Measurements from ENCODE around the gene RAC3.

- TF ChIP-seq, protein P1, sequence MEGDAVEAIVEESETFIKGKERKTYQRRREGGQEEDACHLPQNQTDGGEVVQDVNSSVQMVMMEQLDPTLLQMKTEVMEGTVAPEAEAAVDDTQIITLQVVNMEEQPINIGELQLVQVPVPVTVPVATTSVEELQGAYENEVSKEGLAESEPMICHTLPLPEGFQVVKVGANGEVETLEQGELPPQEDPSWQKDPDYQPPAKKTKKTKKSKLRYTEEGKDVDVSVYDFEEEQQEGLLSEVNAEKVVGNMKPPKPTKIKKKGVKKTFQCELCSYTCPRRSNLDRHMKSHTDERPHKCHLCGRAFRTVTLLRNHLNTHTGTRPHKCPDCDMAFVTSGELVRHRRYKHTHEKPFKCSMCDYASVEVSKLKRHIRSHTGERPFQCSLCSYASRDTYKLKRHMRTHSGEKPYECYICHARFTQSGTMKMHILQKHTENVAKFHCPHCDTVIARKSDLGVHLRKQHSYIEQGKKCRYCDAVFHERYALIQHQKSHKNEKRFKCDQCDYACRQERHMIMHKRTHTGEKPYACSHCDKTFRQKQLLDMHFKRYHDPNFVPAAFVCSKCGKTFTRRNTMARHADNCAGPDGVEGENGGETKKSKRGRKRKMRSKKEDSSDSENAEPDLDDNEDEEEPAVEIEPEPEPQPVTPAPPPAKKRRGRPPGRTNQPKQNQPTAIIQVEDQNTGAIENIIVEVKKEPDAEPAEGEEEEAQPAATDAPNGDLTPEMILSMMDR (optimal IDR thresholded peaks at IDR 0.05 in 1 of 3, IDR thresholded peaks at IDR 0.05 in 1 of 3, conservative IDR thresholded peaks at IDR 0.05 in 1 of 3; ENCODE audit: extremely low read depth in 1 of 3, insufficient read depth in 2 of 3, low read length in 3 of 3), result no peak
- no peak for TF ChIP-seq EZH2 (IDR thresholded peaks at IDR 0.05; ENCODE audit: low read length)
Observed at GRCh38 chr17:82011617-82012187, 19.8 kb upstream of the RAC3 start.
